ENCODE measurements around the gene DOCK1.

Gene DOCK1

DNA sequence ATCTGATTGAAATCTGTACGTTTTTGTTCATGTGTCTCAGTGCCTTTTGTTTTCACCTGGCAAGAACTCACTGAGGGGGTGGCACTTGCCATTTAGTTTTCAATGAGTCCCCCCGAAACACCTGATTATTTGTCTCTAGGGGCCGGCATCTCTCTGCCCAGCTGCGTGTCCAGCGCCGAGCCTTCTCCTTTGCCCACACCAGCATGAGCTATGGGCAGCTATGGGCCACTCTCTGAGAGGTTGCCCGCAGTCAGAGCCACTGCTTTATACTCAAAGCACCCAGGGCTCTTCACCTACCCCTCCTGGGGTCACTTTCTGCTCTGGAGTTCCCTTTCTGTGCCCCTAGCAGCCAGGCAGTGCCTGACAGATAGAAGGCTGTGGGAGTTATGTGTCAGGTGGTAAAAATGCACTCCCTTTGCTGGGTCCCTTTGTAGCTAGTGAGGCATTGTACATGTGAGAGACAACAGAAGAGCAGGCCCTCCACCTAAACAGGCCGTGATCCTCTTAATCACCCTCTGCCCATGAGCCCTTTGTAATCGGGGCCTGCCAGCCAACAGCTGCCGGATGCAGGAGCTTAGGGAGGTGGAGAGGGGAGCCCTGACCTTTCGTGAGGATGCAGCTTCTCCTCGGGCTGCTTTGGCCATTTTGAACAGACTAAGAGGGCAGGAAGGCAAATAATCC, 510.8 kb downstream of the DOCK1 start:
- Mint-ChIP-seq H3K9me3 (no peaks in the 10 kb centered on the region), H3K27ac (no peak overlapping the region), H3K4me1 (no peaks in the 10 kb centered on the region)

GRCh38 chr10:127417031-127417430, 511.8 kb downstream of the DOCK1 start:
- Mint-ChIP-seq H3K36me3 (no peaks in the 10 kb centered on the region), H3K27ac (no peak overlapping the region), H3K4me1 (no peaks in the 10 kb centered on the region), H3K9me3 (no peaks in the 10 kb centered on the region), H3K27me3 (no peaks in the 10 kb centered on the region), H3K4me3 (no peak overlapping the region)

More for the DNA sequence above, 510.8 kb downstream of the DOCK1 start:
- H3K27me3 Mint-ChIP-seq, result no peaks in the 10 kb centered on the region
- no peaks in the 10 kb centered on the region for H3K36me3 Mint-ChIP-seq
- H3K4me3 Mint-ChIP-seq, result no peak overlapping the region

GRCh38 chr10:127417686-127418401, 512.6 kb downstream of the DOCK1 start:
- H3K4me3 Mint-ChIP-seq, result no peak overlapping the region
- no peaks in the 10 kb centered on the region for H3K9me3 Mint-ChIP-seq
- no peaks in the 10 kb centered on the region for H3K27me3 Mint-ChIP-seq
- no peaks in the 10 kb centered on the region for H3K36me3 Mint-ChIP-seq
- no peak overlapping the region for H3K27ac Mint-ChIP-seq
- H3K4me1 Mint-ChIP-seq, result no peaks in the 10 kb centered on the region

- Mint-ChIP-seq H3K9me3 (no peaks in the 10 kb centered on the region), H3K36me3 (no peaks in the 10 kb centered on the region), H3K27ac (peak overlapping the region; percentile 68), H3K4me1 (no peaks in the 10 kb centered on the region), H3K27me3 (no peaks in the 10 kb centered on the region), H3K4me3 (no peak overlapping the region)
Observed at GRCh38 chr10:127418536-127419168, 513.4 kb downstream of the DOCK1 start.

GRCh38 chr10:127420138-127420684, 515.0 kb downstream of the DOCK1 start:
- no peak overlapping the region for H3K4me3 Mint-ChIP-seq
- H3K27ac Mint-ChIP-seq, result no peak overlapping the region
- no peaks in the 10 kb centered on the region for H3K27me3 Mint-ChIP-seq
- H3K4me1 Mint-ChIP-seq, result no peaks in the 10 kb centered on the region
- H3K9me3 Mint-ChIP-seq, result no peaks in the 10 kb centered on the region
- H3K36me3 Mint-ChIP-seq, result no peaks in the 10 kb centered on the region

GRCh38 chr10:127423218-127423915, 518.1 kb downstream of the DOCK1 start:
- Mint-ChIP-seq H3K4me3 (no peak overlapping the region), H3K4me1 (no peaks in the 10 kb centered on the region), H3K9me3 (no peaks in the 10 kb centered on the region), H3K36me3 (no peaks in the 10 kb centered on the region), H3K27me3 (no peaks in the 10 kb centered on the region), H3K27ac (no peak overlapping the region)

DNA sequence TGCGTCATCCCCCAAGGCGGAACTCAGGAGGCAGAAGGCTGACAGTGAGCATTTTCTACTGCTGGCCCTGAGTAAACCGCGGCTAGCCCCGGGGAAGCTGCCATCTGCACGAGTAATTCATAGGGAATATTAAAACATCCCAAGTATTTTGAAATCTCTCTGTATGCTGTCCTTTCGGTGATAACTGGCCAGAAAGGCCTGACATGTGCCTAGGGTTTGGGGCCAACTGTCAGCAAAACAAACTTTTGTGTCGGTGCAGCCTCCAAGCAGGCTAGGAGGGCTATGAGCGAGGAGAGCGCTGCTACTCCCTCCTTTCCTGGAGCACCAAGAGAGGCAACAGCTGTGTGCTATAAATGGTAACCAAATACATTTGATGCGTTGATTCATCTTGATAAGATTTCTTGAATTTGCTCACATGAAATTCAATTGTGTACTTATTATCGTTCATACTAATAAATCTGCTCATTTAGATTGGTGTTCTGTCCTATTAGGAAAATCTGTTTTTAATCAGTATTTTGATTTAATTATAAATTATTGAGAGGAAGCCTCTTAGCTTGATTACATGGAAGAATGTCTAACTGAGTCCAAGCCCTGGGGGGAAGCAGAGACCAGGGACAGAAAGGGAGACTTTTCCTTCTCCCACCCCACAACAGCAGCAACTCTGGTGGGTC, 519.5 kb downstream of the DOCK1 start:
- no peak overlapping the region for H3K27ac Mint-ChIP-seq
- H3K4me1 Mint-ChIP-seq, result no peaks in the 10 kb centered on the region
- no peak overlapping the region for H3K4me3 Mint-ChIP-seq
- no peaks in the 10 kb centered on the region for H3K27me3 Mint-ChIP-seq
- H3K36me3 Mint-ChIP-seq, result no peaks in the 10 kb centered on the region
- H3K9me3 Mint-ChIP-seq, result no peaks in the 10 kb centered on the region

DNA sequence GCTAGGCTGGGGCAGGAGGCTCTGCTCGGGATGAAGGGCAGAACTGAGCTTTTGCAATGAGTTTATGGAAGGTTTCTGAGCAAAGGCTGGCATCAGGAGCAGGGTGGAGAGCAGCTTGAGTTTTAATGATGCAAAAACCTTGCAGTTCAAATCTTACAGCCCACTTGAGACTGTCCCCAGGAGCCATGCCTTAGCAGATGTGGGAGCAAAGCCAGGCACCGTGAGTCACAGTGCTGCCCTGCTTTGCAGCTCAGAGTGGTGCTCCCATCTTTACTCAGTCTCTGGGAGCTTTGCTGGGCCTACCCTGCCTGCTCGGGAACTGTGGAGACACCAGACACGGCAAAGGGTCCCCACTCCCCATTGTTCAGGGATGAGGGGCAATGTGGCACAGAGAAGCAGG, 521.5 kb downstream of the DOCK1 start:
- no peaks in the 10 kb centered on the region for H3K4me1 Mint-ChIP-seq
- no peaks in the 10 kb centered on the region for H3K9me3 Mint-ChIP-seq
- H3K27me3 Mint-ChIP-seq, result no peaks in the 10 kb centered on the region
- no peaks in the 10 kb centered on the region for H3K36me3 Mint-ChIP-seq
- no peak overlapping the region for H3K27ac Mint-ChIP-seq
- H3K4me3 Mint-ChIP-seq, result no peak overlapping the region

DNA sequence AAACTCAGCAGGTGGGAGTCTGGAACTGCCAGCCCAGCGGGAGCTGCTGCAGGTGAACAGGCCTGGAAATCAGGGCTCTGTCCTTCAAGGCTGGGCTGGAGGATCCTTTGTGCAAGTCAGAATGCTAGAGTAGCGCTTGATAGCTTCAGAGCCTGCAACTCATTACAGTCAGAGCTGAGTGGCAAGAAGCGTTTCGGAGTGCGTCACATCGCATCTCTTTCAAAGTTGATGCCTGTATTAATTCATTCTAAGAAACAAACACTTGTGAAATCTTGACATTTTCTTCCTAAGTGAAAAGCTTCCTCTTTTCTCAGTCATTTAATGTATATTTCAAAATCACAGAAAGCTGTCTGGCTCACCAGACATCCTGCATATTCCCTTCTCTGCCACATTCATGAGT, 522.7 kb downstream of the DOCK1 start:
- peaks cover 8% of the 10 kb centered on the region for H3K4me1 Mint-ChIP-seq
- H3K27ac Mint-ChIP-seq, result no peak overlapping the region
- no peaks in the 10 kb centered on the region for H3K36me3 Mint-ChIP-seq
- no peak overlapping the region for H3K4me3 Mint-ChIP-seq
- no peaks in the 10 kb centered on the region for H3K9me3 Mint-ChIP-seq
- no peaks in the 10 kb centered on the region for H3K27me3 Mint-ChIP-seq

GRCh38 chr10:127428385-127428980, 523.3 kb downstream of the DOCK1 start:
- Mint-ChIP-seq H3K27ac (no peak overlapping the region), H3K27me3 (no peaks in the 10 kb centered on the region), H3K36me3 (no peaks in the 10 kb centered on the region), H3K4me3 (no peak overlapping the region), H3K4me1 (peaks cover 8% of the 10 kb centered on the region), H3K9me3 (no peaks in the 10 kb centered on the region)

GRCh38 chr10:127429601-127430312, 524.5 kb downstream of the DOCK1 start:
- Mint-ChIP-seq H3K36me3 (no peaks in the 10 kb centered on the region), H3K27me3 (no peaks in the 10 kb centered on the region), H3K4me3 (no peak overlapping the region), H3K4me1 (peaks cover 8% of the 10 kb centered on the region), H3K9me3 (no peaks in the 10 kb centered on the region), H3K27ac (no peak overlapping the region)

GRCh38 chr10:127431525-127431924, 526.3 kb downstream of the DOCK1 start:
- Mint-ChIP-seq H3K27me3 (no peaks in the 10 kb centered on the region), H3K36me3 (no peaks in the 10 kb centered on the region), H3K4me1 (peaks cover 8% of the 10 kb centered on the region), H3K27ac (no peak overlapping the region), H3K9me3 (no peaks in the 10 kb centered on the region), H3K4me3 (no peak overlapping the region)

- Mint-ChIP-seq H3K27me3 (no peaks in the 10 kb centered on the region), H3K27ac (no peak overlapping the region), H3K4me1 (peaks cover 8% of the 10 kb centered on the region), H3K36me3 (no peaks in the 10 kb centered on the region), H3K4me3 (no peak overlapping the region), H3K9me3 (no peaks in the 10 kb centered on the region)
Observed at GRCh38 chr10:127434006-127434405, 528.8 kb downstream of the DOCK1 start.

- Mint-ChIP-seq H3K4me1 (peaks cover 8% of the 10 kb centered on the region), H3K36me3 (no peaks in the 10 kb centered on the region), H3K4me3 (no peak overlapping the region), H3K27ac (no peak overlapping the region), H3K27me3 (no peaks in the 10 kb centered on the region), H3K9me3 (no peaks in the 10 kb centered on the region)
Observed at GRCh38 chr10:127435246-127435645, 530.0 kb downstream of the DOCK1 start.
